HepG2 (cell line): ENCODE results near the gene COX4I2. TPM values are rescaled to one million over a fixed set of nuclear protein-coding genes. Genes with fewer than 3 reads are reported as not detected.

Source experiments
- AHDC1 ChIP-seq: sonication (generic); formaldehyde crosslinking; IDR thresholded peaks from 2 replicates; pipeline ENCODE4 v1.5.1; 2020; ENCODE audit warnings: mild to moderate bottlenecking, missing genetic modification reagents, borderline replicate concordance
- DPF2 ChIP-seq: sonication (generic); formaldehyde crosslinking; IDR thresholded peaks from 2 replicates; pipeline ENCODE4 v1.4.0; 2020; ENCODE audit warnings: mild to moderate bottlenecking, low read depth, missing genetic modification reagents, borderline replicate concordance
- HCFC1 ChIP-seq: fragments of 150-350 bp; IDR thresholded peaks from 2 replicates; pipeline ENCODE4 v1.6.1; 2014; ENCODE audit warnings: low read depth, low read length
- POGK ChIP-seq: sonication (generic); formaldehyde crosslinking; conservative IDR thresholded peaks from 2 replicates; pipeline ENCODE4 v1.8.0; 2022; ENCODE audit warnings: mild to moderate bottlenecking, moderate library complexity, missing genetic modification reagents
- TAF1 ChIP-seq: sonication (generic); formaldehyde crosslinking; IDR thresholded peaks from 2 replicates; pipeline ENCODE4 v1.4.0; 2020; ENCODE audit warnings: missing genetic modification reagents
- ZEB1 ChIP-seq: IDR thresholded peaks from 2 replicates; pipeline ENCODE4 v1.6.1; 2012; ENCODE audit warnings: mild to moderate bottlenecking, low read depth, inconsistent platforms; ENCODE audit not compliant: insufficient replicate concordance
- ZNF407 ChIP-seq: sonication (generic); formaldehyde crosslinking; IDR thresholded peaks from one replicate; pipeline ENCODE4 v1.5.1; 2020; ENCODE audit warnings: mild to moderate bottlenecking, missing genetic modification reagents; ENCODE audit errors: not compliant biosample characterization
- polyA plus RNA-seq, 8 experiments: library from polyadenylated mRNA; depleted of rRNA in 3 of 8; stranded (reverse) in 7 of 8; unstranded in 1 of 8; fragments of >200 nt; fragmentation: Illumina TruSeq in 4 of 8; extraction: Trizol in 4 of 8; gene quantifications; 2 replicates each; pipeline versions ENCODE4 v1.2.1 to v1.2.3, GENCODE V29; 2011 to 2016; ENCODE audit warnings: low read depth in 4 of 8, missing spikeins in 1 of 8, mixed read lengths in 1 of 8; ENCODE audit not compliant: insufficient read depth in 1 of 8
- total RNA-seq, 5 experiments: library from RNA; depleted of rRNA; stranded (reverse); fragments of >200 nt; fragmentation: Illumina TruSeq; extraction: Trizol; gene quantifications; 2 replicates each; pipeline ENCODE4 v1.2.3, GENCODE V29; 2016; ENCODE audit warnings: low read depth in 1 of 5
- TF ChIP-seq, protein P1 (sequence below): IDR thresholded peaks from 2 replicates; pipeline ENCODE4 v1.6.1; 2012; ENCODE audit warnings: low read length, improper control_type of control experiment

Gene COX4I2
- total and polyA plus RNA-seq, 2 of the 13 experiments (the other 11 are each of a cell fraction or from before 2014, with no cell fraction given) = 1.1 TPM; not detected in 1

DNA sequence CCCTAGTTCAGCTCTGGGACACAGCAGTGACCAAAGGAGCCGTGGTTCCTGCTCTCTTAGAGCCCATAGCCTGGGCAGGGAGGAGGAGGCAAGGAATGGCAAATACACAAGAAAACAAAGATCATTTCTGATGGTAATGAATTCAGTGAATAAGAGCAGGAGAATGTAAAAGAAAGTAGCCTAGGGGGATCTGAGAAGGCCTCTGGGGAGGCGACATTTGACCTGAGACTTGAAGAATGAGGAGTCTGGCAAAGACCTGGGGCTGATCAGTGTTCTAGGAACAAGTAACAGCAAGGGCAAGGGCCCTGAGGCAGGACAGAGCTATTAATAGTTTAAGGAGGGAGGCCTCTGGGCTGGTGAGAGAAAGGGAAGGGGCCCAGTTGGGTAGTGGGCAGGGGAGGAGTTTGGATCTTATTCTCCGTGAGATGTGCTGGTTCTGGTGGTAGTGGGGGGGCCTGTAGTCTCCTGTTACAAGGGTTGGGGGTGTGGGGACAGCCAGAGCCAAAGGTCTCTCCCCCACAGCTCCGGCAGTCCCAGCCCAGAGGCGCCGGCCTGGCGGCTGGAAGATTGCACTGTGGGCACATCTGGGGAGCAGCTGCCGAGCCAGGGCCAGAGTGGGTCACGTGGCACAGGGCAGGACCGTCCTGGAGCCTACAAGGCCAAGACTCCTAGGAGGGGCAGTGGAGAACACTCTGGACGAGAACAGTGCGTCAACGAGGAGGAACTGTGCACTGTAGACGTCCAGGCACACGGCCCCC is 41.9 kb upstream of the COX4I2 start (continued):
- TF ChIP-seq AHDC1 (no peak), HCFC1 (no peak), DPF2 (peak; percentile 69; the same call in 1 of the 2 replicates), TAF1 (CRISPR knock-in tag) (peak; percentile 68), ZNF407 (no peak), ZEB1 (no peak), POGK (CRISPR knock-in tag) (no peak)
- TF ChIP-seq, protein P1, sequence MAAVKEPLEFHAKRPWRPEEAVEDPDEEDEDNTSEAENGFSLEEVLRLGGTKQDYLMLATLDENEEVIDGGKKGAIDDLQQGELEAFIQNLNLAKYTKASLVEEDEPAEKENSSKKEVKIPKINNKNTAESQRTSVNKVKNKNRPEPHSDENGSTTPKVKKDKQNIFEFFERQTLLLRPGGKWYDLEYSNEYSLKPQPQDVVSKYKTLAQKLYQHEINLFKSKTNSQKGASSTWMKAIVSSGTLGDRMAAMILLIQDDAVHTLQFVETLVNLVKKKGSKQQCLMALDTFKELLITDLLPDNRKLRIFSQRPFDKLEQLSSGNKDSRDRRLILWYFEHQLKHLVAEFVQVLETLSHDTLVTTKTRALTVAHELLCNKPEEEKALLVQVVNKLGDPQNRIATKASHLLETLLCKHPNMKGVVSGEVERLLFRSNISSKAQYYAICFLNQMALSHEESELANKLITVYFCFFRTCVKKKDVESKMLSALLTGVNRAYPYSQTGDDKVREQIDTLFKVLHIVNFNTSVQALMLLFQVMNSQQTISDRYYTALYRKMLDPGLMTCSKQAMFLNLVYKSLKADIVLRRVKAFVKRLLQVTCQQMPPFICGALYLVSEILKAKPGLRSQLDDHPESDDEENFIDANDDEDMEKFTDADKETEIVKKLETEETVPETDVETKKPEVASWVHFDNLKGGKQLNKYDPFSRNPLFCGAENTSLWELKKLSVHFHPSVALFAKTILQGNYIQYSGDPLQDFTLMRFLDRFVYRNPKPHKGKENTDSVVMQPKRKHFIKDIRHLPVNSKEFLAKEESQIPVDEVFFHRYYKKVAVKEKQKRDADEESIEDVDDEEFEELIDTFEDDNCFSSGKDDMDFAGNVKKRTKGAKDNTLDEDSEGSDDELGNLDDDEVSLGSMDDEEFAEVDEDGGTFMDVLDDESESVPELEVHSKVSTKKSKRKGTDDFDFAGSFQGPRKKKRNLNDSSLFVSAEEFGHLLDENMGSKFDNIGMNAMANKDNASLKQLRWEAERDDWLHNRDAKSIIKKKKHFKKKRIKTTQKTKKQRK = no peak
